T-helper 22 cell (primary cell): ENCODE data around the gene OR12D1.
"Not testable (repeated sequence)": the region's sequence is repeated elsewhere in the genome, so short reads cannot be mapped to it uniquely, and the experiment has no call there.

Experiments
- DNase-seq: peaks from one replicate; pipeline ENCODE4 v3.0.0-alpha.2; 2020; ENCODE audit warnings: low read depth

The OR12D1 gene

GRCh38 chr6:29414588-29414987, at the start of gene OR12D1:
OR12D1 (plus strand) TSS chr6:29414928.
- DNase-seq = no peak

- no peak for DNase-seq
Measured at GRCh38 chr6:29368765-29369164, 46.0 kb upstream of the OR12D1 start, which contains the start of gene OR5V1. OR5V1 (minus strand) TSS chr6:29368865; CDS start chr6:29356195, 12,670 bp downstream.

- DNase-seq = no peak
Measured at GRCh38 chr6:29375191-29375590, 39.5 kb upstream of the OR12D1 start, which contains the start of gene OR12D3. OR12D3 (minus strand) TSS chr6:29375291; CDS start chr6:29375287, 4 bp downstream.

- DNase-seq = no peak
Measured at GRCh38 chr6:29376003-29376402, 38.7 kb upstream of the OR12D1 start.

GRCh38 chr6:29388533-29388932, 26.2 kb upstream of the OR12D1 start:
- DNase-seq = no peak

GRCh38 chr6:29395331-29395730, 19.4 kb upstream of the OR12D1 start, which contains the start of gene OR12D2:
OR12D2 (plus strand) TSS chr6:29395631; CDS start chr6:29396700, 1,069 bp downstream.
- no peak for DNase-seq

- DNase-seq = no peak
Measured at GRCh38 chr6:29399525-29399924, 15.2 kb upstream of the OR12D1 start.

GRCh38 chr6:29403801-29404200, 10.9 kb upstream of the OR12D1 start:
- no peak for DNase-seq

- no peak for DNase-seq
Measured at GRCh38 chr6:29419516-29419915, 4.8 kb downstream of the OR12D1 start.

- no peak for DNase-seq
Measured at GRCh38 chr6:29424168-29424567, 9.4 kb downstream of the OR12D1 start.

- no peak for DNase-seq
Measured at GRCh38 chr6:29424575-29424974, 9.8 kb downstream of the OR12D1 start.

GRCh38 chr6:29425075-29425474, 10.3 kb downstream of the OR12D1 start:
- no peak for DNase-seq

GRCh38 chr6:29426654-29427053, 11.9 kb downstream of the OR12D1 start:
- DNase-seq = no peak

- not testable (repeated sequence) for DNase-seq
Measured at GRCh38 chr6:29436730-29437129, 22.0 kb downstream of the OR12D1 start.

- DNase-seq = no peak
Measured at GRCh38 chr6:29439006-29439405, 24.3 kb downstream of the OR12D1 start, which contains the start of gene OR10C1. OR10C1 (plus strand) TSS chr6:29439306; CDS start chr6:29440016, 710 bp downstream.

GRCh38 chr6:29442719-29443118, 28.0 kb downstream of the OR12D1 start:
- no peak for DNase-seq

GRCh38 chr6:29444031-29444430, 29.3 kb downstream of the OR12D1 start:
- DNase-seq = not testable (repeated sequence)

GRCh38 chr6:29447670-29448069, 32.9 kb downstream of the OR12D1 start:
- no peak for DNase-seq

- DNase-seq = no peak
Measured at GRCh38 chr6:29451471-29452193, 36.9 kb downstream of the OR12D1 start.

- no peak for DNase-seq
Measured at GRCh38 chr6:29456971-29457370, 42.2 kb downstream of the OR12D1 start, which contains the start of the genes OR11A1 and OR2H1. OR11A1 (minus strand) TSS chr6:29457071; CDS start chr6:29427641, 29,430 bp downstream. OR2H1 (plus strand) TSS chr6:29457155; CDS start chr6:29461770, 4,615 bp downstream.

- no peak for DNase-seq
Measured at GRCh38 chr6:29461021-29461814, 46.5 kb downstream of the OR12D1 start.

GRCh38 chr6:29462022-29462421, 47.3 kb downstream of the OR12D1 start:
- DNase-seq = no peak

- DNase-seq = no peak
Measured at GRCh38 chr6:29465279-29465678, 50.6 kb downstream of the OR12D1 start.
